H1 (cell line): Measurements from ENCODE around the gene DNASE1L1.

Experiments
- CREB1 ChIP-seq: IDR thresholded peaks from 2 replicates; pipeline ENCODE4 v1.6.1; 2012; ENCODE audit warnings: inconsistent platforms
- EGR1 ChIP-seq: IDR thresholded peaks from 2 replicates; pipeline ENCODE4 v1.6.1; 2011; ENCODE audit warnings: low read depth, low read length, borderline replicate concordance
- SP2 ChIP-seq: IDR thresholded peaks from 2 replicates; pipeline ENCODE4 v1.6.1; 2012; ENCODE audit warnings: mild to moderate bottlenecking, low read length, inconsistent platforms
- TF ChIP-seq, protein P1 (sequence below): IDR thresholded peaks from 2 replicates; pipeline ENCODE4 v1.6.1; 2012; ENCODE audit warnings: inconsistent platforms
- TF ChIP-seq, protein P2 (sequence below), 3 experiments: IDR thresholded peaks; 1 replicate in 2 of 3; 2 replicates in 1 of 3; pipeline versions ENCODE4 v1.5.1 to v1.6.1; 2011; ENCODE audit warnings: low read length in 3 of 3, mild to moderate bottlenecking in 3 of 3, inconsistent platforms in 2 of 3, low read depth in 1 of 3, moderate library complexity in 1 of 3; ENCODE audit not compliant: insufficient read depth in 1 of 3; ENCODE audit errors: control extremely low read depth in 1 of 3

DNA sequence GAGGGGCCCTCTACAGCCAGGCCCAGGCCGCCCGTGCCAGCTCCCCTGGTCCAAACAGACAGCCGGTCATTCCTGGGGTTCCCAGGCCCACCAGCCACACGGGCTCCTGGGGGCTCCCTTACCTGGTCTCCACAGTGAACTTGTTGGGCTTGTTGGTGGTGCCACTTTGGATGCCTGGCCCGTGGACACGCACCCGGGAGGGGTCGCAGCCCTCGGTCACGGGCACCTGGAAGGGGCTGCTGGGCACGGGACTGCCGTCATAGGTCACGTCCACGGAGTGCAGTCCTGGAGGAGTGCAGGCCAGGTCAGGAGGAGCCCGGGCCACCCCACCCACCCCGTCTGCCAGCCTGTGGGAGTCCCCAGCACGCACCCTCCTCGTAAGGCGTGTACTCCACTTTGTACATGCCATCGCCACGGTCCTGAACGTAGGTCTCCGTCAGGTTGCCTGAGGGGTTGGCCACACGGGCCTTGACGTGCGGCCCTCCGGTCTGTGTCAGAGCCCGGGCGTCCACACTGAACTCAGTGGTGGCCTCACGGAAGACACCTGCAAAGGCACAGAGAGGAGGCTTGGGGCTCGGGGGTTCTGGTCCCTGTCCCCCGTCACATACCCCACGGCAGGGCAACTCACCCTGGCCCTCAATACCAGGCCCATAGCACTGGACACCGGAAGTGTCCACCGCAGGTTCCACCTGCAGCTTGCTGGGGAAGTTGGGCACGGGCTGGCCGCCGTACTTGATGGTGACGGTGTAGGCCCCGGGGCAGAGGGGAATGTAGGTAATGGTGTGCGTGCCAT is 49.5 kb downstream of the DNASE1L1 start:
- TF ChIP-seq CREB1, result no peak
- TF ChIP-seq, protein P1, sequence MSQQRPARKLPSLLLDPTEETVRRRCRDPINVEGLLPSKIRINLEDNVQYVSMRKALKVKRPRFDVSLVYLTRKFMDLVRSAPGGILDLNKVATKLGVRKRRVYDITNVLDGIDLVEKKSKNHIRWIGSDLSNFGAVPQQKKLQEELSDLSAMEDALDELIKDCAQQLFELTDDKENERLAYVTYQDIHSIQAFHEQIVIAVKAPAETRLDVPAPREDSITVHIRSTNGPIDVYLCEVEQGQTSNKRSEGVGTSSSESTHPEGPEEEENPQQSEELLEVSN, result no peak
- TF ChIP-seq, protein P2, sequence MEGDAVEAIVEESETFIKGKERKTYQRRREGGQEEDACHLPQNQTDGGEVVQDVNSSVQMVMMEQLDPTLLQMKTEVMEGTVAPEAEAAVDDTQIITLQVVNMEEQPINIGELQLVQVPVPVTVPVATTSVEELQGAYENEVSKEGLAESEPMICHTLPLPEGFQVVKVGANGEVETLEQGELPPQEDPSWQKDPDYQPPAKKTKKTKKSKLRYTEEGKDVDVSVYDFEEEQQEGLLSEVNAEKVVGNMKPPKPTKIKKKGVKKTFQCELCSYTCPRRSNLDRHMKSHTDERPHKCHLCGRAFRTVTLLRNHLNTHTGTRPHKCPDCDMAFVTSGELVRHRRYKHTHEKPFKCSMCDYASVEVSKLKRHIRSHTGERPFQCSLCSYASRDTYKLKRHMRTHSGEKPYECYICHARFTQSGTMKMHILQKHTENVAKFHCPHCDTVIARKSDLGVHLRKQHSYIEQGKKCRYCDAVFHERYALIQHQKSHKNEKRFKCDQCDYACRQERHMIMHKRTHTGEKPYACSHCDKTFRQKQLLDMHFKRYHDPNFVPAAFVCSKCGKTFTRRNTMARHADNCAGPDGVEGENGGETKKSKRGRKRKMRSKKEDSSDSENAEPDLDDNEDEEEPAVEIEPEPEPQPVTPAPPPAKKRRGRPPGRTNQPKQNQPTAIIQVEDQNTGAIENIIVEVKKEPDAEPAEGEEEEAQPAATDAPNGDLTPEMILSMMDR (IDR thresholded peaks at IDR 0.05; ENCODE audit: control extremely low read depth in 1 of 3, insufficient read depth in 1 of 3, low read depth in 1 of 3, low read length in 3 of 3), result no peak
- TF ChIP-seq EGR1, result no peak
- TF ChIP-seq SP2, result no peak
